ENCODE data around the gene KRTAP4-12.
"Not testable (repeated sequence)": the region's sequence is repeated elsewhere in the genome, so short reads cannot be mapped to it uniquely, and the experiment has no call there.

DNA sequence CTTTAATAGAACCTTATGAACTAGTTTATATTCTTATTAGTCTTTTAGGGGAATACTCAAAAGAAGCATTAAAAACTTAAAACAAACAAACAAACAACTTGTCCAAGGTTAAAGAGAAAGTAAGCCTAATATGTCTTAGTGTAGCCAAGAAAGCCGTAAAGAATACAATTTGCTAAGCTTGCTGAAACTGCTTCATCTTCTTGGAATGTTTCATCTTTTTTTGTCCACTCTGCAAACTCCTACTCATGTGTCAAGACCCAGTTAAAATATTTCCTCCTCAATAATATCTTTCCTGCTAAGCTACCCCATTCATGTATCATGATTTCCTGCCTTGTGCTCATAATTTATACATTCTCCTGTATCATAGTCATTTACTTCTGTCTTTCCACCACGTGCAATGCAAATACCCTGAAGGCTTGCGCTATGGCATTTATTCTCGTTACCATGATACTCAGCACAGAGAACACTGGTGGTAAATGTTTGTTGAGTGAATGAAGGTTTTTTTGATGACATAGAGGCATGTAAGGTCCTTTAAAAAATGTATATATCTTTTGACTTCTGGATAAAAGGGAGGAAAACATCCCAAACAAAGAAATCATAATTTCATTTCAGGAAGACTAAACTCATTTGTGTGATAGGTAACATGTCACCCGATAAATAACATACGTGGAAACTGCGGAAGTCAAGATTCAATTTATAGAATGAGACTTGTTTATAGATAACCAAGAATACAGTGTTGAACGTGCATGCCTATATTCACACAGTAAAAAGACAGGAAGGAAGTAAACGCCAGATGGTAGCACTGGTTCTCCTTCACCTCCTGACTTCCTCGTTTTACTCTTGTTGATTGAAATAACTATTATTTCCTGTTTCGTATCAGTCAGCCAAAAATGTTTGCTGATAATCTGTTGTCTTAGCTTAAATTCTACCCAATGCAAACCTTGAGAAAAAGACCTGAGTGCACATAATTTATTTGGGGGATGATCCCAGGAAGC lies 4.0 kb downstream of the KRTAP4-12 start:
- TF ChIP-seq, protein P1, sequence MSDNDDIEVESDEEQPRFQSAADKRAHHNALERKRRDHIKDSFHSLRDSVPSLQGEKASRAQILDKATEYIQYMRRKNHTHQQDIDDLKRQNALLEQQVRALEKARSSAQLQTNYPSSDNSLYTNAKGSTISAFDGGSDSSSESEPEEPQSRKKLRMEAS (CRISPR knock-in tag; IDR thresholded peaks at IDR 0.05): not testable (repeated sequence)
- TF ChIP-seq, protein P2, sequence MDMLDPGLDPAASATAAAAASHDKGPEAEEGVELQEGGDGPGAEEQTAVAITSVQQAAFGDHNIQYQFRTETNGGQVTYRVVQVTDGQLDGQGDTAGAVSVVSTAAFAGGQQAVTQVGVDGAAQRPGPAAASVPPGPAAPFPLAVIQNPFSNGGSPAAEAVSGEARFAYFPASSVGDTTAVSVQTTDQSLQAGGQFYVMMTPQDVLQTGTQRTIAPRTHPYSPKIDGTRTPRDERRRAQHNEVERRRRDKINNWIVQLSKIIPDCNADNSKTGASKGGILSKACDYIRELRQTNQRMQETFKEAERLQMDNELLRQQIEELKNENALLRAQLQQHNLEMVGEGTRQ (CRISPR knock-in tag; IDR thresholded peaks at IDR 0.05): not testable (repeated sequence)
- TF ChIP-seq NR1H2 (CRISPR knock-in tag; IDR thresholded peaks at IDR 0.05); TEAD4 (CRISPR knock-in tag; IDR thresholded peaks at IDR 0.05); SOX15 (CRISPR knock-in tag; IDR thresholded peaks at IDR 0.05); SMAD3 (CRISPR knock-in tag; IDR thresholded peaks at IDR 0.05; ENCODE audit: borderline replicate concordance); FOXJ3 (CRISPR knock-in tag; IDR thresholded peaks at IDR 0.05; ENCODE audit: borderline replicate concordance): not testable (repeated sequence)
- TF ChIP-seq, protein P3, sequence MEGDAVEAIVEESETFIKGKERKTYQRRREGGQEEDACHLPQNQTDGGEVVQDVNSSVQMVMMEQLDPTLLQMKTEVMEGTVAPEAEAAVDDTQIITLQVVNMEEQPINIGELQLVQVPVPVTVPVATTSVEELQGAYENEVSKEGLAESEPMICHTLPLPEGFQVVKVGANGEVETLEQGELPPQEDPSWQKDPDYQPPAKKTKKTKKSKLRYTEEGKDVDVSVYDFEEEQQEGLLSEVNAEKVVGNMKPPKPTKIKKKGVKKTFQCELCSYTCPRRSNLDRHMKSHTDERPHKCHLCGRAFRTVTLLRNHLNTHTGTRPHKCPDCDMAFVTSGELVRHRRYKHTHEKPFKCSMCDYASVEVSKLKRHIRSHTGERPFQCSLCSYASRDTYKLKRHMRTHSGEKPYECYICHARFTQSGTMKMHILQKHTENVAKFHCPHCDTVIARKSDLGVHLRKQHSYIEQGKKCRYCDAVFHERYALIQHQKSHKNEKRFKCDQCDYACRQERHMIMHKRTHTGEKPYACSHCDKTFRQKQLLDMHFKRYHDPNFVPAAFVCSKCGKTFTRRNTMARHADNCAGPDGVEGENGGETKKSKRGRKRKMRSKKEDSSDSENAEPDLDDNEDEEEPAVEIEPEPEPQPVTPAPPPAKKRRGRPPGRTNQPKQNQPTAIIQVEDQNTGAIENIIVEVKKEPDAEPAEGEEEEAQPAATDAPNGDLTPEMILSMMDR (IDR thresholded peaks at IDR 0.05): not testable (repeated sequence)
- TF ChIP-seq, protein P4, sequence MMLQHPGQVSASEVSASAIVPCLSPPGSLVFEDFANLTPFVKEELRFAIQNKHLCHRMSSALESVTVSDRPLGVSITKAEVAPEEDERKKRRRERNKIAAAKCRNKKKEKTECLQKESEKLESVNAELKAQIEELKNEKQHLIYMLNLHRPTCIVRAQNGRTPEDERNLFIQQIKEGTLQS (CRISPR knock-in tag; conservative IDR thresholded peaks at IDR 0.05): not testable (repeated sequence)
- TF ChIP-seq, protein P5, sequence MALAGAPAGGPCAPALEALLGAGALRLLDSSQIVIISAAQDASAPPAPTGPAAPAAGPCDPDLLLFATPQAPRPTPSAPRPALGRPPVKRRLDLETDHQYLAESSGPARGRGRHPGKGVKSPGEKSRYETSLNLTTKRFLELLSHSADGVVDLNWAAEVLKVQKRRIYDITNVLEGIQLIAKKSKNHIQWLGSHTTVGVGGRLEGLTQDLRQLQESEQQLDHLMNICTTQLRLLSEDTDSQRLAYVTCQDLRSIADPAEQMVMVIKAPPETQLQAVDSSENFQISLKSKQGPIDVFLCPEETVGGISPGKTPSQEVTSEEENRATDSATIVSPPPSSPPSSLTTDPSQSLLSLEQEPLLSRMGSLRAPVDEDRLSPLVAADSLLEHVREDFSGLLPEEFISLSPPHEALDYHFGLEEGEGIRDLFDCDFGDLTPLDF (CRISPR knock-in tag; IDR thresholded peaks at IDR 0.05): not testable (repeated sequence)
- TF ChIP-seq, protein P6, sequence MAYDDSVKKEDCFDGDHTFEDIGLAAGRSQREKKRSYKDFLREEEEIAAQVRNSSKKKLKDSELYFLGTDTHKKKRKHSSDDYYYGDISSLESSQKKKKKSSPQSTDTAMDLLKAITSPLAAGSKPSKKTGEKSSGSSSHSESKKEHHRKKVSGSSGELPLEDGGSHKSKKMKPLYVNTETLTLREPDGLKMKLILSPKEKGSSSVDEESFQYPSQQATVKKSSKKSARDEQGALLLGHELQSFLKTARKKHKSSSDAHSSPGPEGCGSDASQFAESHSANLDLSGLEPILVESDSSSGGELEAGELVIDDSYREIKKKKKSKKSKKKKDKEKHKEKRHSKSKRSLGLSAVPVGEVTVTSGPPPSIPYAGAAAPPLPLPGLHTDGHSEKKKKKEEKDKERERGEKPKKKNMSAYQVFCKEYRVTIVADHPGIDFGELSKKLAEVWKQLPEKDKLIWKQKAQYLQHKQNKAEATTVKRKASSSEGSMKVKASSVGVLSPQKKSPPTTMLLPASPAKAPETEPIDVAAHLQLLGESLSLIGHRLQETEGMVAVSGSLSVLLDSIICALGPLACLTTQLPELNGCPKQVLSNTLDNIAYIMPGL (CRISPR knock-in tag; IDR thresholded peaks at IDR 0.05): not testable (repeated sequence)

Measured in WTC11 (cell line).